Endodermal cell (in vitro differentiated cells): ENCODE measurements around the gene CCDC70. TPM values are rescaled to one million over a fixed set of nuclear protein-coding genes. Genes with fewer than 3 reads are reported as not detected.

Experiments
- DNase-seq: peaks from one replicate; pipeline ENCODE4 v3.0.0-alpha.2; 2017
- H3K27ac ChIP-seq: 2 replicates; pipeline ENCODE4 v1.5.1; 2013; ENCODE audit warnings: mild to moderate bottlenecking, low read depth, low read length, moderate library complexity
- H3K27me3 ChIP-seq: 2 replicates; pipeline ENCODE4 v1.6.1; 2013; ENCODE audit warnings: mild to moderate bottlenecking, low read length, moderate library complexity; ENCODE audit not compliant: insufficient read depth, control insufficient read depth, poor library complexity, severe bottlenecking
- H3K36me3 ChIP-seq: 2 replicates; pipeline ENCODE4 v1.7.0; 2013; ENCODE audit warnings: mild to moderate bottlenecking, low read length, moderate library complexity; ENCODE audit not compliant: control insufficient read depth, insufficient read depth
- H3K4me1 ChIP-seq: one replicate; pipeline ENCODE4 v1.7.0; 2013; ENCODE audit warnings: low read length; ENCODE audit not compliant: control insufficient read depth, insufficient read depth
- H3K4me3 ChIP-seq: 2 replicates; pipeline ENCODE4 v1.5.1; 2013; ENCODE audit warnings: mild to moderate bottlenecking, low read length, moderate library complexity
- H3K9ac ChIP-seq: 2 replicates; pipeline ENCODE4 v1.6.1; 2013; ENCODE audit warnings: mild to moderate bottlenecking, low read length, moderate library complexity; ENCODE audit not compliant: poor library complexity, severe bottlenecking; ENCODE audit errors: extremely low read depth
- H3K9me3 ChIP-seq: 2 replicates; pipeline ENCODE4 v1.6.1; 2013; ENCODE audit warnings: mild to moderate bottlenecking, low read length, moderate library complexity; ENCODE audit not compliant: control insufficient read depth
- H3K27ac Mint-ChIP-seq: 2 replicates; pipeline ENCODE4 v1.8.0; 2020; ENCODE audit warnings: mixed read lengths
- H3K27me3 Mint-ChIP-seq: 2 replicates; pipeline ENCODE4 v1.8.0; 2021; ENCODE audit warnings: mild to moderate bottlenecking, mixed read lengths; ENCODE audit not compliant: insufficient read depth
- H3K36me3 Mint-ChIP-seq: 2 replicates; pipeline ENCODE4 v1.8.0; 2020; ENCODE audit warnings: low read depth, mixed read lengths
- H3K4me1 Mint-ChIP-seq: 2 replicates; pipeline ENCODE4 v1.8.0; 2020; ENCODE audit warnings: mixed read lengths
- H3K4me3 Mint-ChIP-seq: 2 replicates; pipeline ENCODE4 v1.8.0; 2020; ENCODE audit warnings: mild to moderate bottlenecking, moderate library complexity, mixed read lengths
- H3K9me3 Mint-ChIP-seq: 2 replicates; pipeline ENCODE4 v1.8.0; 2020; ENCODE audit warnings: mild to moderate bottlenecking, mixed read lengths
- WGBS, 2 experiments: methylation state at CpG; one replicate each; pipeline versions ENCODE4 v1.1.5 to v1.1.7; 2013; ENCODE audit warnings: missing lambda C conversion rate in 2 of 2, mixed read lengths in 1 of 2; ENCODE audit not compliant: insufficient coverage in 1 of 2, insufficient read length in 1 of 2; 5-methylcytosine and 5-hydroxymethylcytosine counted together
- total RNA-seq, 2 donors: library from RNA; stranded (reverse); fragmentation: NEBNext Ultra II Directional in 1 of 2; extraction: Animal tissue kit (Norgen Biotek cat#: 25700) in 1 of 2; gene quantifications; 2 replicates in 1 of 2; 3 replicates in 1 of 2; pipeline ENCODE4 v1.2.1, GENCODE V29; 2021
- TF ChIP-seq, protein P1 (sequence below): fragments of 200-600 bp; sonication (generic); conservative IDR thresholded peaks from 2 replicates; pipeline ENCODE4 v1.5.0; 2021; ENCODE audit warnings: antibody characterized with exemption, mild to moderate bottlenecking

The CCDC70 gene
- total RNA-seq, 2 donors from 2014 or later = not detected

DNA sequence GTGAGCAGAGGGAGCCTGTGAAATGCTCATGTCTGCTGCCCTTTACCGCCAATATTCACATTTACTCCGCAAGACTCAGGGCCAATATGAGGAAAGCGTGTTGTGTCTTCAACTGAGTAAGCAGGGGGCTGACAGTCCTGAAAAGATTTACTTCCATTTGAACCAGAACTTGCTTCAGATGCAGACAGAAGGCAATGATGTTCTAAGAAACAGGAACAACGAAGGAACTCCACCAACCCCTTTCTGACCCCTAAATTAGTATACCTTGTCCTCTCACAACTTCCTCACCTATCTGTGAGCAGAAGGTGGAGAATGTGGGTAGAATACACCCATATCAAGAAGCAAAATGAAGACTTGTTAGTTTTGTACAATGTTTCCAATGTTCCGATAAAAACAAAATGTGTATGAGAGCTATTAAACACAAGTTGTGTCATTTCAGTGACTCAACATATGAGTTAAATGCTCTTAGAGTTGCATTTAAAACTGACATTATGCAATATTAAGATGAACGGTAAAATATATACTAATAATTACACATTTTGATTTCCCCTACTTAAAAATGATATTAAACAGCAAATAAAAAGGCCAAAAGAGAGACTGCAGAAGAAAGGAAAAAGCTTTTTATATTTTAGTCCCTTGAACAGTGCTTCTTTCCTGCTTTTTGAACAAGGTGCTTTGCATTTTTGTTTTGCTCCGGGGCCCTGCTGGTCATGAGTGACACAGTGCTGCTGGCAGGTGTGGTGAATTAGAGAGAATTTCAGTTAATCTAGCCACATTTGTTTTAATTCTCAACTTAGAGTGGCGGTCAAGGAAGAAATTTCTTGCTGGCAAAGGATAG is 32.8 kb upstream of the CCDC70 start:
- H3K27me3 Mint-ChIP-seq = no peaks in the 10 kb centered on the region
- H3K27ac Mint-ChIP-seq = no peak overlapping the region
- H3K9me3 ChIP-seq = no peaks in the 10 kb centered on the region
- H3K4me3 Mint-ChIP-seq = no peak overlapping the region
- no peak for DNase-seq
- TF ChIP-seq, protein P1, sequence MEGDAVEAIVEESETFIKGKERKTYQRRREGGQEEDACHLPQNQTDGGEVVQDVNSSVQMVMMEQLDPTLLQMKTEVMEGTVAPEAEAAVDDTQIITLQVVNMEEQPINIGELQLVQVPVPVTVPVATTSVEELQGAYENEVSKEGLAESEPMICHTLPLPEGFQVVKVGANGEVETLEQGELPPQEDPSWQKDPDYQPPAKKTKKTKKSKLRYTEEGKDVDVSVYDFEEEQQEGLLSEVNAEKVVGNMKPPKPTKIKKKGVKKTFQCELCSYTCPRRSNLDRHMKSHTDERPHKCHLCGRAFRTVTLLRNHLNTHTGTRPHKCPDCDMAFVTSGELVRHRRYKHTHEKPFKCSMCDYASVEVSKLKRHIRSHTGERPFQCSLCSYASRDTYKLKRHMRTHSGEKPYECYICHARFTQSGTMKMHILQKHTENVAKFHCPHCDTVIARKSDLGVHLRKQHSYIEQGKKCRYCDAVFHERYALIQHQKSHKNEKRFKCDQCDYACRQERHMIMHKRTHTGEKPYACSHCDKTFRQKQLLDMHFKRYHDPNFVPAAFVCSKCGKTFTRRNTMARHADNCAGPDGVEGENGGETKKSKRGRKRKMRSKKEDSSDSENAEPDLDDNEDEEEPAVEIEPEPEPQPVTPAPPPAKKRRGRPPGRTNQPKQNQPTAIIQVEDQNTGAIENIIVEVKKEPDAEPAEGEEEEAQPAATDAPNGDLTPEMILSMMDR = no peak
- no peak overlapping the region for H3K4me3 ChIP-seq
- no peaks in the 10 kb centered on the region for H3K36me3 ChIP-seq
- H3K4me1 Mint-ChIP-seq = peaks cover 7% of the 10 kb centered on the region
- H3K9me3 Mint-ChIP-seq = no peaks in the 10 kb centered on the region
- H3K27me3 ChIP-seq = no peaks in the 10 kb centered on the region
- no peak overlapping the region for H3K9ac ChIP-seq
- H3K36me3 Mint-ChIP-seq = no peaks in the 10 kb centered on the region
- H3K27ac ChIP-seq = no peak overlapping the region
- 91 to 100% methylated on average over 5 to 7 of the region's 8 CpGs for WGBS, 2 experiments
- H3K4me1 ChIP-seq = no peaks in the 10 kb centered on the region

DNA sequence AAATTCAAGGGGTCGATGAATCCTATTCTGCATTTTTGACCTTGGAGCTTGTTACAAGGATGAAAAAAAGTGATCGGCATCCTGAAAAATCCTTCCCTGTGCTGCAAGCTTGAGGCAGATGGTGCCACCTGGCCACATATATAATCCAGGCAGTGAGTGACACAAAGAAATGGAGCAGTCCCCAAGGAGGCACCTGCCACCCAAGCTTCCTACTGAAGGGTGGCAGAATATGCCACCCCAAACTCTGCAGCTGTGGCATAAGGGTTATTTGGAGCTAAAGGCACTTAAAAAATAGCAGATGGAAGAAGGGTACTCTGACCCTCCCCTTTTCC is 32.2 kb upstream of the CCDC70 start:
- no peaks in the 10 kb centered on the region for H3K36me3 Mint-ChIP-seq
- no peaks in the 10 kb centered on the region for H3K9me3 ChIP-seq
- no peak overlapping the region for H3K4me3 Mint-ChIP-seq
- no peaks in the 10 kb centered on the region for H3K27me3 Mint-ChIP-seq
- DNase-seq = no peak
- no peak overlapping the region for H3K4me3 ChIP-seq
- no peaks in the 10 kb centered on the region for H3K4me1 ChIP-seq
- WGBS, 2 experiments = 93 to 100% methylated on average over 2 of the region's 2 CpGs
- no peaks in the 10 kb centered on the region for H3K9me3 Mint-ChIP-seq
- TF ChIP-seq, protein P1 = no peak
- no peaks in the 10 kb centered on the region for H3K27me3 ChIP-seq
- H3K9ac ChIP-seq = no peak overlapping the region
- H3K27ac ChIP-seq = no peak overlapping the region
- no peak overlapping the region for H3K27ac Mint-ChIP-seq
- no peaks in the 10 kb centered on the region for H3K36me3 ChIP-seq
- H3K4me1 Mint-ChIP-seq = peaks cover 7% of the 10 kb centered on the region

DNA sequence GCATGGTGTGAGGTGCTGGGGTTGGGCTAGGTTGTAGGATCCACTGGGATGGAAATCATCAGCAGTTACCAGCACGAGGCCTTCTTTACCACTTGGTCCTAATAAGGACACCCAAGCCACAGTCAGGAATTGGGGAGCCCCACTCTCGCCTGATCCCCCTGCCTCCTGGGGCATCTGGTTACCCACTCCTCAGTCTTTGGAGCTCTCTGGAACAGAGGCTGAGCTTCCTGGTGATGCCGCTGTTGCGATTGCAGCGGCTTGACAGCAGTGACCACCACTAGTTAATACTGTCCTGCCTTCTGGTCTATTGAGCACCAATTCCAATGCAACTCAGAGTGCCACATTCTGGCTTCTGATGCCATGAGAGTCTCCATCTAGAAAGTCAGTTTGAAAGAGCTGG is 30.2 kb upstream of the CCDC70 start:
- peaks cover 4% of the 10 kb centered on the region for H3K4me1 ChIP-seq
- WGBS, 2 experiments = 92 to 96% methylated on average over 4 to 5 of the region's 5 CpGs
- Mint-ChIP-seq H3K9me3 (no peaks in the 10 kb centered on the region), H3K4me3 (no peak overlapping the region), H3K27me3 (no peaks in the 10 kb centered on the region), H3K27ac (no peak overlapping the region), H3K36me3 (no peaks in the 10 kb centered on the region), H3K4me1 (peaks cover 12% of the 10 kb centered on the region)
- H3K9me3 ChIP-seq = no peaks in the 10 kb centered on the region
- DNase-seq = no peak
- no peak overlapping the region for H3K27ac ChIP-seq
- H3K9ac ChIP-seq = no peak overlapping the region
- H3K27me3 ChIP-seq = no peaks in the 10 kb centered on the region
- H3K36me3 ChIP-seq = no peaks in the 10 kb centered on the region
- no peak overlapping the region for H3K4me3 ChIP-seq
- TF ChIP-seq, protein P1 = no peak
